Esophagus (tissue), 2 donors: ENCODE results near the gene BRD9. TPM values are rescaled to one million over a fixed set of nuclear protein-coding genes. Genes with fewer than 3 reads are reported as not detected.
A peak's percentile ranks its signal among the peaks of the same experiment; 100 is the strongest.
"Not testable (repeated sequence)": the region's sequence is repeated elsewhere in the genome, so short reads cannot be mapped to it uniquely, and the experiment has no call there.

Experiments used
- H3K27ac ChIP-seq, 2 donors: one replicate each; pipeline ENCODE4 v1.5.1; 2013; ENCODE audit warnings: low read depth in 2 of 2, mild to moderate bottlenecking in 2 of 2, inconsistent platforms in 1 of 2, low read length in 1 of 2, moderate library complexity in 1 of 2
- H3K27me3 ChIP-seq, 2 donors: one replicate each; pipeline ENCODE4 v1.6.1; 2013; ENCODE audit warnings: low read length in 2 of 2, control low read depth in 1 of 2, mild to moderate bottlenecking in 1 of 2; ENCODE audit not compliant: insufficient read depth in 2 of 2, control insufficient read depth in 1 of 2
- H3K36me3 ChIP-seq, 2 donors: one replicate each; pipeline ENCODE4 v1.6.1; 2013; ENCODE audit warnings: low read length in 1 of 2; ENCODE audit not compliant: control insufficient read depth in 2 of 2, insufficient read depth in 2 of 2
- H3K4me1 ChIP-seq, 2 donors: one replicate each; pipeline ENCODE4 v1.6.1; 2013; ENCODE audit warnings: low read length in 1 of 2; ENCODE audit not compliant: control insufficient read depth in 2 of 2, insufficient read depth in 2 of 2
- H3K4me3 ChIP-seq, 2 donors: one replicate each; pipeline ENCODE4 v1.5.1; 2013; ENCODE audit warnings: low read length in 2 of 2, mild to moderate bottlenecking in 2 of 2, low read depth in 1 of 2, moderate library complexity in 1 of 2
- H3K9me3 ChIP-seq, 2 donors: one replicate each; pipeline ENCODE4 v1.6.1; 2013; ENCODE audit warnings: mild to moderate bottlenecking in 2 of 2, low read depth in 1 of 2, low read length in 1 of 2, moderate library complexity in 1 of 2; ENCODE audit not compliant: control insufficient read depth in 2 of 2, insufficient read depth in 1 of 2
- WGBS, 2 donors: extraction: QIAGEN DNeasy Blood & Tissue Kit; methylation state at CpG; one replicate each; pipeline ENCODE4 v1.1.7; 2013; 5-methylcytosine and 5-hydroxymethylcytosine counted together
- polyA plus RNA-seq, 2 donors: library from polyadenylated mRNA; stranded (reverse); fragments of 200-250 nt; gene quantifications; one replicate each; pipeline ENCODE4 v1.2.3, GENCODE V29; 2013
- donor health status: healthy with polysubstance abuse.
- donor health status: Bipolar disorder and iron deficiency.

The BRD9 gene
- polyA plus RNA-seq = 10 to 100 TPM; 18.4 to 20.6 TPM

DNA sequence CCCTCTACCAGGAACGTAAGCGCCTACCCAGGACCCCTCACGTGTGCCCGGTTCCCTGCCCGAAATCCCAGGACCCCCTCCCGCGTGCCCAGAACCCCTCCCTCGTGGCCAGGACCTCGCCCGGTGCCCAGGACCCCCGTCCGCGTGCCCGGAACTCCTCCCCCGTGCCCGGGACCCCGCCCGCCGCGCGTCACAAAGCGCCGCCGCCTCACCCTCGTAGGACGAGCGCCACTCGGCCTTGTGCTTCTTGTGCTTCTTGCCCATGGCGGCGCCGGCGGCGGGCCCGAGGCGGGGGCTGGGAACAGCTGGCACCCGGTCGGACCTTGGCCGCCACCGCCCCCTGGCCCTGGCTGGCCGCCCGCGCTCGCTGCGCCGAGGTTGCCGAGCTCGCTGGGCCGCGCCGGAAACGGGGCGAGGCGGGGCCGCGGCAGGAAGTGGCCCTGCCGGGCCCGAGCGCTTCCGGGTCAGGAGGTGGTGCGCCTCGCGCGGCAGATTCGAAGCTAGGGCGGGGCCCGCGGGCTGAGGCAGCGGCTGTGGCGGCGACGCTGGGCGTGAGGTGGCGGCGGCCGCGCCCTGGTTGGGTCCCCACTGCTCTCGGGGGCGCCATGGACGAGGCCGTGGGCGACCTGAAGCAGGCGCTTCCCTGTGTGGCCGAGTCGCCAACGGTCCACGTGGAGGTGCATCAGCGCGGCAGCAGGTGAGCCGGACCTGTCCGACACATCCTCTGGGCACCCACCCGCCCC lies at the start of gene BRD9, which contains the start of gene TRIP13:
Gene BRD9, minus strand, starts transcription at position 408 of the 743 bp plus-strand sequence. Its CDS starts 144 bp downstream, at position 264.
Gene TRIP13, plus strand, starts transcription at position 491 of the 743 bp plus-strand sequence. Its CDS starts 115 bp downstream, at position 606.
- peak within 1 kb of the TSS; percentile 71 to 89 for H3K4me3 ChIP-seq
- H3K27ac ChIP-seq = peak within 1 kb of the TSS; percentile 73 to 90
- H3K27me3 ChIP-seq = no peaks in the 10 kb centered on the region
- H3K9me3 ChIP-seq = no peaks in the 10 kb centered on the region
- WGBS, 2 donors = 1% methylated on average over 80 to 91 of the region's 91 CpGs
- H3K4me1 ChIP-seq = peaks cover 3 to 13% of the 10 kb centered on the region in 2 donors
- H3K36me3 ChIP-seq = peaks cover 3 to 23% of the 10 kb centered on the region in 2 donors

DNA sequence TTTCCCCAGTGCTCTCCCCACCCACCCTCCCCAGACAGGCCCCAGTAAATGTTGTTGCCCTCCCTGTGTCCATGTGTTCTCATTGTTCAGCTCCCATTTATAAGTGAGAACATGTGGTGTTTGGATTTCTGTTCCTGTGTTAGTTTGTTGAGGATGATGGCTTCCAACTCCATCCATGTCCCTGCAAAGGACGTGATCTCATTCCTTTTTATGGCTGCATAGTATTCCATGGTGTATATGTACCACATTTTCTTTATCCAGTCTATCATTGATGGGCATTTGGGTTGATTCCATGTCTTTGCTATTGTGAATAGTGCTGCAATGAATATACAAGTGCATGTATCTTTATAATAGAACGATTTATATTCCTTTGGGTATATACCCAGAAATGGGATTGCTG lies 48.1 kb upstream of the BRD9 start:
- not testable (repeated sequence) for H3K9me3 ChIP-seq, H3K4me1 ChIP-seq, H3K27me3 ChIP-seq, H3K27ac ChIP-seq, H3K4me3 ChIP-seq, H3K36me3 ChIP-seq
- 83 to 89% methylated on average over 2 of the region's 2 CpGs for WGBS, 2 donors

DNA sequence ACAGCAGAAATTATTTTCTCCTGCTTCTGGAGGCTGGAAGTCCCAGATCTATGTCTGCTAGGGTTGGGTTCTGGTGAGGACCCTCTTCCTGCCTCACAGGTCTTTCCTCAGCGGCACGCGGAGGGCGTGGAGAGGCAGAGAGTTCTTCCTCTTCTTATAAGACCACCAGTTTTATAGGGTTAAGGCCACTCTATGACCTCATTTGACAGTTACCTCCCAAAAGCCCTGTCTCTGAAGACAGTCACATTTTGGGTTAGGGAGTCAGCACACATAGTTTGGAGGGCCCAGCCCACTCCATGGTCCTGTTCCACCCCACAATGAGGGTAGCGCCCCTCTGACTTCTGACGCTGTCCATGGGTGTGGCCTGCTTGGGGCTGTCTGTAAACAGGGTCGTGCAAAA lies 46.8 kb upstream of the BRD9 start:
- Histone ChIP-seq H3K9me3 (no peaks in the 10 kb centered on the region), H3K27me3 (no peaks in the 10 kb centered on the region), H3K27ac (no peak overlapping the region), H3K36me3 (no peaks in the 10 kb centered on the region), H3K4me3 (no peak overlapping the region), H3K4me1 (peaks cover 0 to 2% of the 10 kb centered on the region in 2 donors)
- 78 to 80% methylated on average over 7 of the region's 7 CpGs for WGBS, 2 donors

GRCh38 chr5:937151-937924 lies 44.7 kb upstream of the BRD9 start:
- Histone ChIP-seq H3K27ac (no peak overlapping the region), H3K4me3 (no peak overlapping the region), H3K4me1 (no peaks in the 10 kb centered on the region), H3K27me3 (no peaks in the 10 kb centered on the region), H3K36me3 (no peaks in the 10 kb centered on the region), H3K9me3 (no peaks in the 10 kb centered on the region)
- 84 to 89% methylated on average over 14 of the region's 14 CpGs for WGBS, 2 donors

DNA sequence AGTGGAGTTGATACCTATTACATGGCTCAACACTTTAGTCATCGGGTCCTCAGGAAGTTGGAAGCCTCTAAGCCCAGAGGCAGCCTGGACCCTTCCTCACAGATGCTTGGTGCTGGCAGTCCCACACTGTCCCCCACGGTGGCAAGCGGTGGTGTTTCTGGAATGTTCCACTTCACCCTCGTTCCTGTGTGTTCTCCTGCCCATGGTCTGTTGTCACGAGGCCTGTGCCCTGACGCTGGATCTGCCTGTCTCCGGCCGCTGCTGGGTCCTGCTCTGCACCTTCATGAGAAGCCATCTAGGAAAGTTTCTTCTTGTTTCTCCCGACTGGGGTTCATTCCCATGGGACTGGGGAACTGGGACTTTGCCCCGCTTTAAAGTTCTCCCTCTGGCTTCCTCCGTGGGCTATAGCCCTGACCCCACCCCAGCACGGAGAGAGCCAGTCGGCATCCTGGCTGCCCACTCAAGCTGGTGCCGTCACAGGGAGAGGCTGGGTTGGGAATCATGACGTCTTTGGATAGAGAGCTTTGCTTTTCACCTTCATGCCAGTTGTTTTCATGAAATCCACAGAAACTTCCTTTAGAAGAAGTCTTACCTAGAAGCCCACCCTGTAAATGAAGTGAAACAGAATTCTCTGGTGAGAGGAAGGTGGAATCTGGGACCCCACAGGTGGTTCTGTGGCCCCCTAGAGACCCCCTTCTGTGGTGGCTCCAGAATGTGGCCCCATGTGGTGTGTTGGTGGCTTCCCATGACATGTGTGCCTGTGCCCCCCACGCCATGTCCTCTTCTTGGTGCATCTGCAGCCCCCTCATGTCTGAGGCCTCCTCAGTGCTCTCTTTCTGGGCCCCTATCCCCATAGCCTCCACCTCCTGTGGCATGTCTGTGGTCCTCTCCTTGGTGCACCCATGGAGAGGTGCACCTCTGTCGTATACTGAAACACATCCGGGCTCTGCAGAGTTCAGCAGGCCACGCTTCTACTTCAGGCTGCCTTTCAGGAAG lies 43.8 kb upstream of the BRD9 start:
- Histone ChIP-seq H3K4me1 (no peaks in the 10 kb centered on the region), H3K27ac (no peak overlapping the region), H3K4me3 (no peak overlapping the region), H3K36me3 (no peaks in the 10 kb centered on the region), H3K9me3 (no peaks in the 10 kb centered on the region), H3K27me3 (no peaks in the 10 kb centered on the region)
- 84 to 91% methylated on average over 19 of the region's 19 CpGs for WGBS, 2 donors

GRCh38 chr5:935510-936084 lies 43.0 kb upstream of the BRD9 start:
- WGBS, 2 donors = 70 to 83% methylated on average over 5 of the region's 5 CpGs
- no peaks in the 10 kb centered on the region for H3K27me3 ChIP-seq
- no peaks in the 10 kb centered on the region for H3K36me3 ChIP-seq

GRCh38 chr5:934381-934967 lies 41.9 kb upstream of the BRD9 start:
- not testable (repeated sequence) for H3K9me3 ChIP-seq, H3K36me3 ChIP-seq, H3K4me1 ChIP-seq, H3K4me3 ChIP-seq, H3K27ac ChIP-seq, H3K27me3 ChIP-seq
- WGBS, 2 donors = 79% methylated on average over 3 of the region's 3 CpGs

More at GRCh38 chr5:935510-936084, 43.0 kb upstream of the BRD9 start:
- Histone ChIP-seq H3K9me3 (no peaks in the 10 kb centered on the region), H3K4me3 (no peak overlapping the region), H3K27ac (no peak overlapping the region), H3K4me1 (no peaks in the 10 kb centered on the region)

- H3K36me3 ChIP-seq, H3K27me3 ChIP-seq, H3K27ac ChIP-seq, H3K4me1 ChIP-seq, H3K9me3 ChIP-seq, H3K4me3 ChIP-seq: not testable (repeated sequence)
Measured at GRCh38 chr5:933951-934350, 41.4 kb upstream of the BRD9 start.
